ENCODE data around the gene ZBTB3. TPM values are rescaled to one million over a fixed set of nuclear protein-coding genes. Genes with fewer than 3 reads are reported as not detected.
A peak's percentile ranks its signal among the peaks of the same experiment; 100 is the strongest.

The ZBTB3 gene
- total RNA-seq = 10 to 100 TPM; 10.1 to 17.1 (median 14.8) TPM

DNA sequence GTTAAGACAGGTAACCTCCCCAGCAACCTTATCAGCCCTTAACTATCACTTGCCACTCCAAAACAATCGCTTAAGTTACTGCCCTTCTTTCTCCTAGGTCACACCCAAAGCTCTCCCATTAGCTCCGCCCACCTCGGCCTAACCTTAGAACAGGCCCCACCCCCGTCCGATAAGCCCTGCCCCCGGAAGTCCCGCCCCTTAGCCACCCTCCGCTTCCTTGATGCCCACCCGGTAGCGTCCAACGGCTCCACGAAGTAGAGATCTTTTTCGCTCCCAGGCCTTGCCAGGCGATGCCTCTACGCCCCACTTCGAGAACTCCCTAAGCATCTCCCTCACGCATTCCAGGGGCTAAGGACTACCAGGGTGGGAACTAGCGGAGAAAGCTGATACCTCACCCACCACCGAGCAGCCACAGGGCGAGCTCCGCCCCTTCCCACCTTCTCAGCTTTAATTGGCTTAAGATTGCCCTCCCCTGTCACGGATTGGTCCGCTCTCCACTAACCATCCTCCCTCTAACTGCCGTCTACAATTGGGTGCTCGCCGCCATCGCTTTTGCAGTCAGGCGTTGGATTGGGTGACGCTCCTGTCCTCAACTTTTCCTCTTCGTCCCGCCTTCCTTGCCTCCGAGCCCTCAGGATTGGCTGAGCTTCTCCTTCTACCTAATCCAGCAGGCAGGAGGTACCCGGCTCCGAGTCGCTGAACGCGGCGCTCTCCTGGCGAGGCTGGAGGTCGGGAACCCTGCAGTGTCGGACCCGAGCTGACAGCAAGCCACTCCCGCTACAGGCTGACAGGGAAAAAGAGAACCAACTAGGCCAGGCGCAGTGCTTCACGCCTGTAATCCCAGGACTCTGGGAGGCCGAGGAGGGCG is at the start of gene ZBTB3:
ZBTB3 (minus strand) TSS at position 425 of the 868 bp plus-strand sequence. CDS start 496 bp downstream, outside the sequence.
- Histone ChIP-seq H3K36me3 (peaks cover 7 to 9% of the 10 kb centered on the region in 2 donors), H3K27me3 (no peaks in the 10 kb centered on the region), H3K9me3 (no peaks in the 10 kb centered on the region), H3K4me3 (replicated peaks in 1 of 3) (peak within 1 kb of the TSS; percentile 9 to 59 (median 19)), H3K27ac (peak within 1 kb of the TSS; percentile 62 to 94 (median 75)), H3K4me1 (peaks cover 10 to 21% of the 10 kb centered on the region in 2 donors)
- DNase-seq = peak; percentile 99
- WGBS, 2 donors = 1% methylated on average over 38 to 46 of the region's 47 CpGs
- intact Hi-C loops (cut with DNase I) = no loop called here
- TF ChIP-seq, protein P1, sequence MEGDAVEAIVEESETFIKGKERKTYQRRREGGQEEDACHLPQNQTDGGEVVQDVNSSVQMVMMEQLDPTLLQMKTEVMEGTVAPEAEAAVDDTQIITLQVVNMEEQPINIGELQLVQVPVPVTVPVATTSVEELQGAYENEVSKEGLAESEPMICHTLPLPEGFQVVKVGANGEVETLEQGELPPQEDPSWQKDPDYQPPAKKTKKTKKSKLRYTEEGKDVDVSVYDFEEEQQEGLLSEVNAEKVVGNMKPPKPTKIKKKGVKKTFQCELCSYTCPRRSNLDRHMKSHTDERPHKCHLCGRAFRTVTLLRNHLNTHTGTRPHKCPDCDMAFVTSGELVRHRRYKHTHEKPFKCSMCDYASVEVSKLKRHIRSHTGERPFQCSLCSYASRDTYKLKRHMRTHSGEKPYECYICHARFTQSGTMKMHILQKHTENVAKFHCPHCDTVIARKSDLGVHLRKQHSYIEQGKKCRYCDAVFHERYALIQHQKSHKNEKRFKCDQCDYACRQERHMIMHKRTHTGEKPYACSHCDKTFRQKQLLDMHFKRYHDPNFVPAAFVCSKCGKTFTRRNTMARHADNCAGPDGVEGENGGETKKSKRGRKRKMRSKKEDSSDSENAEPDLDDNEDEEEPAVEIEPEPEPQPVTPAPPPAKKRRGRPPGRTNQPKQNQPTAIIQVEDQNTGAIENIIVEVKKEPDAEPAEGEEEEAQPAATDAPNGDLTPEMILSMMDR (IDR thresholded peaks at IDR 0.05) = peak in 1 of 6 experiments; percentile 26
- peak; percentile 33 to 89 for TF ChIP-seq POLR2A (IDR thresholded peaks at IDR 0.05)

GRCh38 chr11:62801071-62801470 is 47.1 kb upstream of the ZBTB3 start:
- peaks cover 14 to 17% of the 10 kb centered on the region in 2 donors for H3K4me1 ChIP-seq
- no peak for DNase-seq
- TF ChIP-seq POLR2A (IDR thresholded peaks at IDR 0.05) = no peak
- intact Hi-C loops (cut with DNase I) = no loop called here
- no peak overlapping the region for H3K27ac ChIP-seq
- no peaks in the 10 kb centered on the region for H3K9me3 ChIP-seq
- no peak overlapping the region for H3K4me3 ChIP-seq (replicated peaks in 1 of 3)
- H3K36me3 ChIP-seq = peaks cover 74 to 75% of the 10 kb centered on the region in 2 donors
- WGBS, 2 donors = 88 to 92% methylated on average over 3 to 4 of the region's 4 CpGs
- H3K27me3 ChIP-seq = no peaks in the 10 kb centered on the region

DNA sequence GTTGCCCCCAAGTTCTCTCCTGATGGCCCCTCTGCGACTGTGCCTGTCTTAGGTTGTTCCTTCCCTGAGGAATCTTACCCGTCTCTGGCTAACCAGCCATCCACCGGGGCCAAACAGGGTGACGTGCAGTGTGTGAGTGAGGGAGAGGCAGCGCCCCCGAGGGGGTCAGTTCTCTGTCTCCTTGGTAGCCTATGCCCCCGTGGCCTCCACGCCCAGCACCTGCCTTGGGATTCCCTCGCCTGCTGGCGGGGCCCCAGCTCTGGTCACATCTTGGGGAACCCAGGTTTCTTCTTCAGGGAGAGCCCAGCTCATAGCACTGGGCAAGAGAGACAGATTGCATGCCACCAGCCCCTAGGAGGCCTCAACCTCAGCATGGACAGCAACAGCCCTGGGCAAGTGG is 45.5 kb upstream of the ZBTB3 start:
- no peak for TF ChIP-seq POLR2A (IDR thresholded peaks at IDR 0.05)
- TF ChIP-seq, protein P1 (IDR thresholded peaks at IDR 0.05) = no peak
- H3K27ac ChIP-seq = no peak overlapping the region
- peaks cover 11 to 12% of the 10 kb centered on the region in 2 donors for H3K4me1 ChIP-seq
- H3K36me3 ChIP-seq = peaks cover 88 to 90% of the 10 kb centered on the region in 2 donors
- WGBS, 2 donors = 92 to 97% methylated on average over 10 of the region's 10 CpGs
- H3K9me3 ChIP-seq = no peaks in the 10 kb centered on the region
- H3K4me3 ChIP-seq (replicated peaks in 1 of 3) = no peak overlapping the region
- H3K27me3 ChIP-seq = no peaks in the 10 kb centered on the region
- DNase-seq = no peak
- intact Hi-C loops (cut with DNase I) = no loop called here

DNA sequence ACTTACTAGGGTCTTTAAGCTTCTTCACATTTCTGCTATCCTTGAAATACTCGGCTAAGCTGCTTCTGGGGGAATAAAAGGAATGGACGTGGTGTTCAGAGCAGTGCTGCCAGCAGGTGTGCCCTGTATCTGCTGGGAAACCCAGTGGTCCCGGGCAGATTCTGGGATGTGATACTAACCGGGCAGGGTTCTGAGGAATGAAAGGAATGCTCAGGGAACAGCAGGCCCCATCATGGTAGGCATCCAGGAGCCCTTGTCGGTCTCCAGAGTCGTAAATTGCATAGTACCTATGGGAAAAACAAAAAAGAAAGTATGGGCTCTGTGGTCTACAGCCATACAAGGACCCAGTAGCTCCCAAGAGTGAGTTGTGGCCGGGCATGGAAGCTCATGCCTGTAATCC is 42.3 kb upstream of the ZBTB3 start:
- no peaks in the 10 kb centered on the region for H3K27me3 ChIP-seq
- intact Hi-C loops (cut with DNase I) = no loop called here

DNA sequence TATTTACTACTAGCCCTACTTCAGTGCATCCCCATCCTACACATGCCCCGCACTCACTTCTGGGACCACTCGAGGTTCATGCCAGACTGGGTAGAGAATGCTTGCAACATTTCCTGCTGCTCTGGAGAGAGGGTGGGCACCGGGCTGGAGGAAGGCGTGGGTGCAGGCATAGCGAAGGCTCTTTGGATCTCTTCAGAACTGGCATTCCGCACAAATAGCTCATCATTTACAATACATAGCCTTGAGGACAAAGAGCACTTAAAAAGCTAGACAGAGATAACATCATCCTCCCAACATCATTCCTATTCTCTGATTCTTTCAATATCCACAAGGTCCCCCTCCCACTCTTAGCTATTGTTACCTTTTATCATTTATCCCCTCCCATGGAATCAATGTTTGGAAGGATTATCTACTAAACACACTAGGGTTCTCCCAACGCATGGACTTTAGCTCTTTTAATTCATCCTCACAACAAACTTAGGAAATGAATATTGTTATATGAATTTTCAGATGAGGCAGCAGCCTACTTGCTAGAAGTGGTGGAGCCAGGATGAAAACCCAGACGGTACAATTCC is 40.3 kb upstream of the ZBTB3 start:
- Histone ChIP-seq H3K4me1 (peaks cover 13 to 18% of the 10 kb centered on the region in 2 donors), H3K27me3 (no peaks in the 10 kb centered on the region), H3K9me3 (no peaks in the 10 kb centered on the region), H3K36me3 (peaks cover 60 to 62% of the 10 kb centered on the region in 2 donors), H3K27ac (no peak overlapping the region), H3K4me3 (replicated peaks in 1 of 3) (no peak overlapping the region)
- TF ChIP-seq, protein P1 (IDR thresholded peaks at IDR 0.05) = no peak
- no peak for TF ChIP-seq POLR2A (IDR thresholded peaks at IDR 0.05)
- DNase-seq = no peak
- intact Hi-C loops (cut with DNase I) = no loop called here
- 91 to 92% methylated on average over 8 of the region's 8 CpGs for WGBS, 2 donors

More for the DNA sequence above, 42.3 kb upstream of the ZBTB3 start:
- no peak for DNase-seq
- Histone ChIP-seq H3K4me1 (peaks cover 6 to 7% of the 10 kb centered on the region in 2 donors), H3K4me3 (replicated peaks in 1 of 3) (no peak overlapping the region), H3K27ac (no peak overlapping the region), H3K9me3 (no peaks in the 10 kb centered on the region), H3K36me3 (peaks cover 80 to 82% of the 10 kb centered on the region in 2 donors)
- TF ChIP-seq, protein P1 (IDR thresholded peaks at IDR 0.05) = no peak
- no peak for TF ChIP-seq POLR2A (IDR thresholded peaks at IDR 0.05)
- 90 to 93% methylated on average over 7 of the region's 7 CpGs for WGBS, 2 donors
